NCI-H69 (cell line): ENCODE results near the gene MTX1.
A peak's percentile ranks its signal among the peaks of the same experiment; 100 is the strongest.
"Not testable (repeated sequence)": the region's sequence is repeated elsewhere in the genome, so short reads cannot be mapped to it uniquely, and the experiment has no call there.

ENCODE experiments used
- DNase-seq: peaks from one replicate; lab custom pipeline; 2025; lab: John Stamatoyannopoulos, UW

The MTX1 gene

GRCh38 chr1:155236451-155236850, 28.0 kb downstream of the MTX1 start:
- DNase-seq, result no peak

- peak; percentile 91 for DNase-seq
Measured at GRCh38 chr1:155241069-155241679, 32.7 kb downstream of the MTX1 start.

- DNase-seq, result no peak
Measured at GRCh38 chr1:155241841-155242264, 33.4 kb downstream of the MTX1 start.

GRCh38 chr1:155242805-155243358, 34.4 kb downstream of the MTX1 start:
- peak; percentile 53 for DNase-seq

- peak; percentile 100 for DNase-seq
Measured at GRCh38 chr1:155244368-155245162, 36.1 kb downstream of the MTX1 start.

GRCh38 chr1:155245163-155245524, 36.6 kb downstream of the MTX1 start:
- DNase-seq, result no peak

GRCh38 chr1:155246796-155247195, 38.3 kb downstream of the MTX1 start:
- DNase-seq, result not testable (repeated sequence)

GRCh38 chr1:155247667-155248553, 39.4 kb downstream of the MTX1 start:
- DNase-seq, result no peak

GRCh38 chr1:155250246-155250632, 41.7 kb downstream of the MTX1 start:
- no peak for DNase-seq

- peak; percentile 95 for DNase-seq
Measured at GRCh38 chr1:155250633-155251449, 42.3 kb downstream of the MTX1 start.

- no peak for DNase-seq
Measured at GRCh38 chr1:155251566-155251965, 43.1 kb downstream of the MTX1 start.

- DNase-seq, result no peak
Measured at GRCh38 chr1:155253208-155253607, 44.7 kb downstream of the MTX1 start.

GRCh38 chr1:155253797-155254196, 45.3 kb downstream of the MTX1 start:
- no peak for DNase-seq

- peak; percentile 50 for DNase-seq
Measured at GRCh38 chr1:155254228-155254713, 45.8 kb downstream of the MTX1 start.

GRCh38 chr1:155254714-155255242, 46.3 kb downstream of the MTX1 start:
- no peak for DNase-seq

- peak; percentile 94 for DNase-seq
Measured at GRCh38 chr1:155255243-155256007, 46.9 kb downstream of the MTX1 start, which contains the start of gene ENTREP3. ENTREP3 (minus strand) TSS chr1:155255483; CDS start chr1:155254877, 606 bp downstream.

- no peak for DNase-seq
Measured at GRCh38 chr1:155256058-155256852, 47.8 kb downstream of the MTX1 start.

GRCh38 chr1:155260276-155260675, 51.8 kb downstream of the MTX1 start:
- DNase-seq, result no peak

GRCh38 chr1:155261493-155261851, 53.0 kb downstream of the MTX1 start:
- peak; percentile 55 for DNase-seq
